Smooth muscle cell (in vitro differentiated cells): ENCODE data around the gene ELL3. TPM values are rescaled to one million over a fixed set of nuclear protein-coding genes. Genes with fewer than 3 reads are reported as not detected.

Source experiments
- DNase-seq: peaks from one replicate; lab custom pipeline; 2025; ENCODE audit not compliant: unreplicated experiment; lab: John Stamatoyannopoulos, UW
- H2AFZ ChIP-seq: fragments of 200-600 bp; sonication (generic); 2 replicates; pipeline ENCODE4 v1.6.0; 2016; ENCODE audit warnings: antibody characterized with exemption, low read depth, mild to moderate bottlenecking
- H3F3A ChIP-seq: fragments of 200-600 bp; sonication (generic); 2 replicates; pipeline ENCODE4 v1.6.0; 2017; ENCODE audit warnings: antibody characterized with exemption, low read depth
- H3K27ac ChIP-seq: fragments of 200-600 bp; sonication (generic); 2 replicates; pipeline ENCODE4 v1.5.1; 2016; ENCODE audit warnings: low read depth, mild to moderate bottlenecking
- H3K27me3 ChIP-seq: fragments of 200-600 bp; sonication (generic); 2 replicates; pipeline ENCODE4 v1.6.1; 2016; ENCODE audit warnings: low read depth, mild to moderate bottlenecking
- H3K36me3 ChIP-seq: fragments of 200-600 bp; sonication (generic); 2 replicates; pipeline ENCODE4 v1.5.1; 2016; ENCODE audit warnings: low read depth
- H3K4me1 ChIP-seq: fragments of 200-600 bp; sonication (generic); 2 replicates; pipeline ENCODE4 v1.5.1; 2016; ENCODE audit warnings: low read depth
- H3K4me2 ChIP-seq: fragments of 200-600 bp; sonication (generic); 2 replicates; pipeline ENCODE4 v1.6.0; 2016; ENCODE audit warnings: mild to moderate bottlenecking
- H3K4me3 ChIP-seq: fragments of 200-600 bp; sonication (generic); 2 replicates; pipeline ENCODE4 v1.5.1; 2016; ENCODE audit warnings: mild to moderate bottlenecking
- H3K79me2 ChIP-seq: fragments of 200-600 bp; sonication (generic); 2 replicates; pipeline ENCODE4 v1.6.0; 2016; ENCODE audit warnings: low read depth, mild to moderate bottlenecking
- H3K9ac ChIP-seq: fragments of 200-600 bp; sonication (generic); 2 replicates; pipeline ENCODE4 v1.6.0; 2016; ENCODE audit warnings: low read depth
- H3K9me3 ChIP-seq: fragments of 200-600 bp; sonication (generic); replicated peaks from 2 replicates; pipeline ENCODE4 v1.5.1; 2016; ENCODE audit warnings: low read depth
- H4K20me1 ChIP-seq: fragments of 200-600 bp; sonication (generic); 2 replicates; pipeline ENCODE4 v1.6.0; 2016; ENCODE audit warnings: low read depth
- WGBS: methylation state at CpG from one replicate; pipeline ENCODE4 v1.1.7; 2016; ENCODE audit warnings: low lambda C conversion rate; 5-methylcytosine and 5-hydroxymethylcytosine counted together
- polyA plus RNA-seq: library from polyadenylated mRNA; unstranded; fragments of >200 nt; fragmentation: Nextera tagmentation; extraction: Ambion mirVana; gene quantifications from 2 replicates; pipeline ENCODE4 v1.2.1, GENCODE V29; 2016
- total RNA-seq: library from RNA; depleted of rRNA; stranded (reverse); fragments of >200 nt; gene quantifications from 2 replicates; pipeline ENCODE4 v1.2.3, GENCODE V29; 2014
- TF ChIP-seq, protein P1 (sequence below): fragments of 200-600 bp; sonication (generic); IDR thresholded peaks from 2 replicates; pipeline ENCODE4 v1.5.1; 2017; ENCODE audit warnings: borderline replicate concordance, mild to moderate bottlenecking, antibody characterized with exemption; ENCODE audit not compliant: insufficient read depth, poor library complexity, severe bottlenecking

ELL3 gene
- total and polyA plus RNA-seq, 2 experiments from 2014 or later, result 0.25 to 1.1 TPM

DNA sequence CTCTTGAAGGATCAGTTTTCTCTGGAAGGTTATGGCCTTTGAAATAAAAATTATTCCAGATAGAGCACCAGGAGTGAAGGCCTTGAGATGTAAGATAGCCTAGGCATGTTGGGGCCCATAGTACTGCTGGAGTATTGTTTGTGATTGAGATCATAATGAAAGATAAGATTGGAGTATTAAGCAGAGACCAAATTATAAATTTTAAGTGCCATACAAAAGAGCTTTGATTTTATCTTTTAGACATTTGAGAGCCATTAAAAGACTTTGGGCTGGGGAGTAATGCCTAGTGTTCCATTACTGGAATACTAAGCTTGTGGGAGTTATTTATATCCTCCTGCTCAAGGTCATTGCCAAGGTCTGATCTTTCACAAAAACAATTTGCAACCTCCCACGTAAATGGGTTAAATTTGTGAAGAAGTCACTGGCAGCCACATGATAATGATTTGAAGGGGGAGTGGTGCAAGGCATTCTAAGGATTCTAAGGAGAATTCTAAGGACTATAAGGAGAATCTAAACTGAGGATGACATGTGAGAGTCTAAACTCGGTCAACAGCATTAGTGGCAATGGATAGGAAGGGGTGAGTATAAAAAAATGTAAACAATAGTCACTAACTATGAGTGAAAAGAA lies 12.8 kb downstream of the ELL3 start:
- H3K27me3 ChIP-seq, result no peaks in the 10 kb centered on the region
- 88% methylated on average over 2 of the region's 2 CpGs for WGBS
- H3K9ac ChIP-seq, result no peak overlapping the region
- peaks cover 19% of the 10 kb centered on the region for H3K79me2 ChIP-seq
- peaks cover 93% of the 10 kb centered on the region for H4K20me1 ChIP-seq
- H3K4me1 ChIP-seq, result no peaks in the 10 kb centered on the region
- H3F3A ChIP-seq, result peaks cover 35% of the 10 kb centered on the region
- no peak overlapping the region for H2AFZ ChIP-seq
- H3K9me3 ChIP-seq, result no peaks in the 10 kb centered on the region
- no peak overlapping the region for H3K27ac ChIP-seq
- no peak overlapping the region for H3K4me2 ChIP-seq
- DNase-seq, result no peak
- H3K36me3 ChIP-seq, result peaks cover 54% of the 10 kb centered on the region
- H3K4me3 ChIP-seq, result no peak overlapping the region
- TF ChIP-seq, protein P1, sequence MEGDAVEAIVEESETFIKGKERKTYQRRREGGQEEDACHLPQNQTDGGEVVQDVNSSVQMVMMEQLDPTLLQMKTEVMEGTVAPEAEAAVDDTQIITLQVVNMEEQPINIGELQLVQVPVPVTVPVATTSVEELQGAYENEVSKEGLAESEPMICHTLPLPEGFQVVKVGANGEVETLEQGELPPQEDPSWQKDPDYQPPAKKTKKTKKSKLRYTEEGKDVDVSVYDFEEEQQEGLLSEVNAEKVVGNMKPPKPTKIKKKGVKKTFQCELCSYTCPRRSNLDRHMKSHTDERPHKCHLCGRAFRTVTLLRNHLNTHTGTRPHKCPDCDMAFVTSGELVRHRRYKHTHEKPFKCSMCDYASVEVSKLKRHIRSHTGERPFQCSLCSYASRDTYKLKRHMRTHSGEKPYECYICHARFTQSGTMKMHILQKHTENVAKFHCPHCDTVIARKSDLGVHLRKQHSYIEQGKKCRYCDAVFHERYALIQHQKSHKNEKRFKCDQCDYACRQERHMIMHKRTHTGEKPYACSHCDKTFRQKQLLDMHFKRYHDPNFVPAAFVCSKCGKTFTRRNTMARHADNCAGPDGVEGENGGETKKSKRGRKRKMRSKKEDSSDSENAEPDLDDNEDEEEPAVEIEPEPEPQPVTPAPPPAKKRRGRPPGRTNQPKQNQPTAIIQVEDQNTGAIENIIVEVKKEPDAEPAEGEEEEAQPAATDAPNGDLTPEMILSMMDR, result no peak

DNA sequence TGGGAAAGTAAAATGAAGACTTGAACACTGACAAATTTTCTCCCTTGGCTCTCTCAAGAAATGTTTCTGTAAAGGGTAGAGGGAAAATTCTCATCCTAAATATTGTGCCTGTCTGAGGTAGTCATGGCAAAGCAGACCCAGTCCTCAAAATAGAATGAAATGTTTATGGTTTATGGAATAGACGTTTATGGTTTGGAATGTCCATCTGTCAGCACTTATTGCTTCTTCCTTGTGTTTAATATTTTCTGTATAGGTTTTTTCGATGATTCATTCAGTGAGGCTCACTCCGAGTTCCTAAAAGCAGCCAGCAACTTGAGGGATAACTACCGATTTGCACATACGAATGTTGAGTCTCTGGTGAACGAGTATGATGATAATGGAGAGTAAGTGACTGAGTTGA lies 13.9 kb downstream of the ELL3 start:
- Histone ChIP-seq H3K9ac (no peak overlapping the region), H2AFZ (no peak overlapping the region), H3K4me3 (no peak overlapping the region), H3K27me3 (no peaks in the 10 kb centered on the region), H3K36me3 (peaks cover 47% of the 10 kb centered on the region), H3K79me2 (peaks cover 19% of the 10 kb centered on the region), H3K4me2 (no peak overlapping the region), H4K20me1 (peaks cover 95% of the 10 kb centered on the region), H3F3A (peaks cover 27% of the 10 kb centered on the region), H3K9me3 (no peaks in the 10 kb centered on the region), H3K4me1 (no peaks in the 10 kb centered on the region), H3K27ac (peak overlapping the region; percentile 59)
- DNase-seq, result no peak
- TF ChIP-seq, protein P1, result no peak
- 89% methylated on average over 6 of the region's 6 CpGs for WGBS

DNA sequence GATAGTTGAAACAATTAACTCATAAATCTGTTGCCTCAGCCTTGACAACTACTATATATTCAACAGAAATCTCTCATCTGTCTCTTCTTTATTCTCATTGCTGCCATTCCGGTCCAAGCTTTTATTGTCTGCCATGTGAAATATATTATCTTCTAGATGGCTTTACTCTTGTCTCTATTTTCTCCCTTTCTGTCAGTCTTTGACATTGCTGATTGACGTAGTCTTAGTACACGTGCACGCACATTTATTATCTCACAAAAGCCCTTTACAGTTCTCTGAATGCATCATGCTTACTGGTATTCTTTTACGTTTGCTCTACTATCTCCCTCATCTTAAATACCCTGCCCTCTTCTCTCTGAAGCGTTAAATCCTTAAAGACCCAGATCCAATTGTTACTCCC lies 24.9 kb downstream of the ELL3 start:
- peaks cover 18% of the 10 kb centered on the region for H3K4me1 ChIP-seq
- H3K4me2 ChIP-seq, result peak overlapping the region; percentile 35
- H3K36me3 ChIP-seq, result peaks cover 11% of the 10 kb centered on the region
- H4K20me1 ChIP-seq, result peaks cover 100% of the 10 kb centered on the region
- no peaks in the 10 kb centered on the region for H3K27me3 ChIP-seq
- H3K27ac ChIP-seq, result no peak overlapping the region
- WGBS, result 65% methylated on average over 6 of the region's 6 CpGs
- no peaks in the 10 kb centered on the region for H3F3A ChIP-seq
- no peak for DNase-seq
- TF ChIP-seq, protein P1, result no peak
- no peaks in the 10 kb centered on the region for H3K9me3 ChIP-seq
- peaks cover 98% of the 10 kb centered on the region for H3K79me2 ChIP-seq
- H2AFZ ChIP-seq, result no peak overlapping the region
- H3K9ac ChIP-seq, result no peak overlapping the region
- H3K4me3 ChIP-seq, result no peak overlapping the region

DNA sequence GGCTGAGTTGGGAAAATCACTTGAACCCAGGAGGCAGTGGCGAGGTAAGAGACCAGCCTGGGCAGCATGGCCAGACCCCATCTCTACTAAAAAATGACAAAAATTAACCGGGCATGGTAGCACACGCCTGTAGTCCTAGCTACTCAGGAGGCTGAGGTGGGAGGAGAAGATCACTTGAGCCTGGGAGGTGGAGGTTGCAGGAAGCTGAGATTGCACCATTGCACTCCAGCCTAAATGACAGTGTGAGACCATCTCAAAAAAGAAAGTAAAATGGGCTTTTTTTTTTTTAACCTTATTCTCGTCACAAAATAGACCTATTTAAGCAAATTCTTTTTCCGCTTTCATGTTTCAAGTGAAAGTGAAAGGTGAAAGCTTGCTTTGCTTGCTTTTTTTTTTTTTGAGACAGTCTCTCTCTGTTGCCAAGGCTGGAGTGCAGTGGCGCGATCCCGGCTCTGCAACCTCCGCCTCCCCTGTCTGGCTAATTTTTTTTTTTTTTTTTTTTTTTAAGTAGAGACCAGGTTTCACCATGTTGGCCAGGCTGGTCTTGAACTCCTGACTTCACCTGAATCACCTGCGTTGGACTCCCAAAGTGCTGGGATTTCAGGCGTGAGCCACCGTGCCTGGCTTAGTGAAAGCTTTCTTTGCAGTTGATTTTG lies 26.9 kb downstream of the ELL3 start:
- no peak overlapping the region for H3K4me3 ChIP-seq
- no peak overlapping the region for H2AFZ ChIP-seq
- H3K79me2 ChIP-seq, result peaks cover 83% of the 10 kb centered on the region
- TF ChIP-seq, protein P1, result no peak
- no peaks in the 10 kb centered on the region for H3K27me3 ChIP-seq
- peaks cover 21% of the 10 kb centered on the region for H3K4me1 ChIP-seq
- peak overlapping the region; percentile 98 for H3K4me2 ChIP-seq
- no peak overlapping the region for H3K9ac ChIP-seq
- H3F3A ChIP-seq, result no peaks in the 10 kb centered on the region
- DNase-seq, result no peak
- 95% methylated on average over 12 of the region's 12 CpGs for WGBS
- H4K20me1 ChIP-seq, result peaks cover 80% of the 10 kb centered on the region
- H3K36me3 ChIP-seq, result no peaks in the 10 kb centered on the region
- no peaks in the 10 kb centered on the region for H3K9me3 ChIP-seq
- H3K27ac ChIP-seq, result no peak overlapping the region
